GM12873 (cell line): Measurements from ENCODE around the gene RPL29.

Source experiments
- CTCF ChIP-seq: IDR thresholded peaks from 2 replicates; pipeline ENCODE4 v1.5.1; 2012; ENCODE audit warnings: low read depth, mild to moderate bottlenecking, moderate library complexity, low read length, control low read depth; ENCODE audit not compliant: insufficient read depth; ENCODE audit errors: missing control alignments

The RPL29 gene

GRCh38 chr3:52038227-52038626, 42.5 kb upstream of the RPL29 start:
- no peak for TF ChIP-seq CTCF

GRCh38 chr3:52037291-52037690, 41.6 kb upstream of the RPL29 start:
- no peak for TF ChIP-seq CTCF

- no peak for TF ChIP-seq CTCF
These were observed 41.1 kb upstream of the RPL29 start for GRCh38 chr3:52036829-52037228.

- TF ChIP-seq CTCF, result no peak
These were observed 40.6 kb upstream of the RPL29 start for GRCh38 chr3:52036222-52036694.

- TF ChIP-seq CTCF, result no peak
These were observed 39.0 kb upstream of the RPL29 start for GRCh38 chr3:52034651-52035050.

- TF ChIP-seq CTCF, result no peak
These were observed 38.5 kb upstream of the RPL29 start for GRCh38 chr3:52034212-52034611.

- TF ChIP-seq CTCF, result no peak
These were observed 37.2 kb upstream of the RPL29 start for GRCh38 chr3:52032702-52033408.

GRCh38 chr3:52031896-52032295, 36.2 kb upstream of the RPL29 start:
- TF ChIP-seq CTCF, result no peak
